Caco-2 (cell line): ENCODE data around the gene GINS2. TPM values are rescaled to one million over a fixed set of nuclear protein-coding genes. Genes with fewer than 3 reads are reported as not detected.
A peak's percentile ranks its signal among the peaks of the same experiment; 100 is the strongest.

ENCODE experiments used
- BruUV-seq: library from RNA; stranded (reverse); fragments of 400-500 nt; replicated peaks from 2 replicates; lab custom pipeline; 2021; lab: Mats Ljungman, UMichigan
- CTCF ChIA-PET: fragments of 300-600 bp; sonication (Branson Sonifier 250); formaldehyde crosslinking; loops from one replicate; lab custom pipeline; 2022; ENCODE audit warnings: antibody characterized with exemption; lab: Charles Lee
- POLR2A ChIA-PET: fragments of 300-600 bp; sonication (Branson Sonifier 250); formaldehyde crosslinking; loops from one replicate; lab custom pipeline; 2022; ENCODE audit warnings: antibody characterized with exemption; lab: Charles Lee
- DNase-seq, 2 experiments: peaks; one replicate each; pipeline versions ENCODE4 v3.0.0 to v3.0.0-alpha.2; 2020 to 2022
- H3K27me3 ChIP-seq: replicated peaks from 2 replicates; pipeline ENCODE4 v1.6.0; 2011; ENCODE audit warnings: low read length; ENCODE audit not compliant: control insufficient read depth, insufficient read depth
- H3K36me3 ChIP-seq: 2 replicates; pipeline ENCODE4 v1.5.1; 2011; ENCODE audit warnings: low read length; ENCODE audit not compliant: control insufficient read depth, insufficient read depth
- H3K4me1 ChIP-seq: fragments of 250-450 bp; sonication (Bioruptor Pico); 2 replicates; pipeline ENCODE4 v1.5.1; 2020; ENCODE audit warnings: mild to moderate bottlenecking
- H3K4me3 ChIP-seq: 2 replicates; pipeline ENCODE4 v1.5.1; 2011; ENCODE audit warnings: low read depth, mild to moderate bottlenecking, control low read depth, low read length
- H3K9me3 ChIP-seq: fragments of 250-450 bp; sonication (Bioruptor Pico); 2 replicates; pipeline ENCODE4 v1.5.1; 2020; ENCODE audit warnings: mild to moderate bottlenecking, moderate library complexity
- H3K27ac Mint-ChIP-seq: one replicate; pipeline ENCODE4 v1.8.0; 2022; ENCODE audit warnings: mixed read lengths; ENCODE audit not compliant: unreplicated experiment
- H3K27me3 Mint-ChIP-seq: one replicate; pipeline ENCODE4 v1.8.0; 2022; ENCODE audit warnings: mixed read lengths; ENCODE audit not compliant: insufficient read depth, unreplicated experiment
- H3K36me3 Mint-ChIP-seq: one replicate; pipeline ENCODE4 v1.8.0; 2022; ENCODE audit warnings: mild to moderate bottlenecking, mixed read lengths; ENCODE audit not compliant: insufficient read depth, unreplicated experiment
- H3K4me1 Mint-ChIP-seq: one replicate; pipeline ENCODE4 v1.8.0; 2022; ENCODE audit warnings: low read depth, mixed read lengths; ENCODE audit not compliant: unreplicated experiment
- H3K4me3 Mint-ChIP-seq: one replicate; pipeline ENCODE4 v1.8.0; 2022; ENCODE audit warnings: mild to moderate bottlenecking, moderate library complexity, mixed read lengths; ENCODE audit not compliant: unreplicated experiment
- H3K9me3 Mint-ChIP-seq: one replicate; pipeline ENCODE4 v1.8.0; 2022; ENCODE audit warnings: mixed read lengths; ENCODE audit not compliant: unreplicated experiment
- intact Hi-C: fragments of 100-400 bp; cut with micrococcal nuclease; formaldehyde crosslinking; loops from one replicate; pipeline ENCODE4 v1.10.0; 2022; ENCODE audit not compliant: unreplicated experiment
- total RNA-seq: library from RNA; stranded (reverse); gene quantifications from 2 replicates; pipeline ENCODE4 v1.2.3, GENCODE V29; 2022
- TF ChIP-seq, protein P1 (sequence below), 2 experiments: fragments of 200-600 bp in 1 of 2; IDR thresholded peaks; 1 replicate in 1 of 2; 2 replicates in 1 of 2; pipeline versions ENCODE4 v1.5.1 to v1.8.0; 2011 to 2022; ENCODE audit warnings: antibody characterized with exemption in 1 of 2, control low read depth in 1 of 2, inconsistent platforms in 1 of 2, low read depth in 1 of 2, low read length in 1 of 2, mild to moderate bottlenecking in 1 of 2, moderate library complexity in 1 of 2; ENCODE audit not compliant: insufficient read depth in 1 of 2, severe bottlenecking in 1 of 2, unreplicated experiment in 1 of 2

GINS2 gene
- total RNA-seq, 1 experiment from 2014 or later: 62.9 TPM

DNA sequence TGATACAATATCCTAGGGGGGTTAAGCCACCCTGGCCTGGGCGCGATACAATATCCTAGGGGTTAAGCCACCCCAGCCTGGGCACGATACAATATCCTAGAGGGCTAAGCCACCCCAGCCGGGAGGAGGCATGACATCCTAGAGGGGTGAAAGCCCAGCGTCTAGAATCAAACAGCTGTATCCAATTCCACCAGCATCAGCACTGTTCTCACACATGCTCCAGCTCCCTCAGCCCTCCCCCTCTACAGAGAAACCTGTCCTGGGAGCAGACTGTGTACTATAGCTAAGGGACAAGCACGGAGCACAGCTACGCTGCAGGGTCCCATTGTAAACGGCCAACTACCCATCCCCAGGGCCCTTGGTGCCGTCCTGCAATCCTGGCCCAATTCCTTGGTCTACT is 6.2 kb downstream of the GINS2 start:
- no peaks in the 10 kb centered on the region for H3K27me3 ChIP-seq
- Mint-ChIP-seq H3K36me3 (peaks cover 81% of the 10 kb centered on the region), H3K4me1 (peaks cover 30% of the 10 kb centered on the region), H3K27ac (no peak overlapping the region), H3K27me3 (no peaks in the 10 kb centered on the region), H3K4me3 (no peak overlapping the region), H3K9me3 (no peaks in the 10 kb centered on the region)
- peaks cover 8% of the 10 kb centered on the region for H3K36me3 ChIP-seq
- H3K4me1 ChIP-seq: peaks cover 22% of the 10 kb centered on the region
- TF ChIP-seq, protein P1, sequence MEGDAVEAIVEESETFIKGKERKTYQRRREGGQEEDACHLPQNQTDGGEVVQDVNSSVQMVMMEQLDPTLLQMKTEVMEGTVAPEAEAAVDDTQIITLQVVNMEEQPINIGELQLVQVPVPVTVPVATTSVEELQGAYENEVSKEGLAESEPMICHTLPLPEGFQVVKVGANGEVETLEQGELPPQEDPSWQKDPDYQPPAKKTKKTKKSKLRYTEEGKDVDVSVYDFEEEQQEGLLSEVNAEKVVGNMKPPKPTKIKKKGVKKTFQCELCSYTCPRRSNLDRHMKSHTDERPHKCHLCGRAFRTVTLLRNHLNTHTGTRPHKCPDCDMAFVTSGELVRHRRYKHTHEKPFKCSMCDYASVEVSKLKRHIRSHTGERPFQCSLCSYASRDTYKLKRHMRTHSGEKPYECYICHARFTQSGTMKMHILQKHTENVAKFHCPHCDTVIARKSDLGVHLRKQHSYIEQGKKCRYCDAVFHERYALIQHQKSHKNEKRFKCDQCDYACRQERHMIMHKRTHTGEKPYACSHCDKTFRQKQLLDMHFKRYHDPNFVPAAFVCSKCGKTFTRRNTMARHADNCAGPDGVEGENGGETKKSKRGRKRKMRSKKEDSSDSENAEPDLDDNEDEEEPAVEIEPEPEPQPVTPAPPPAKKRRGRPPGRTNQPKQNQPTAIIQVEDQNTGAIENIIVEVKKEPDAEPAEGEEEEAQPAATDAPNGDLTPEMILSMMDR (IDR thresholded peaks at IDR 0.05; ENCODE audit: insufficient read depth in 1 of 2, low read depth in 1 of 2, low read length in 1 of 2, severe bottlenecking in 1 of 2, unreplicated experiment in 1 of 2): no peak
- H3K9me3 ChIP-seq: no peaks in the 10 kb centered on the region
- no TSS peak for BruUV-seq
- no peak overlapping the region for H3K4me3 ChIP-seq
- DNase-seq: no peak
- CTCF ChIA-PET: interaction anchor here (0.7 kb wide), 1 partner anchor 35 kb away, joined by 3 read pairs; no protein-coding TSS in a partner anchor
- POLR2A ChIA-PET: no interaction called here
- intact Hi-C loops: no loop called here

DNA sequence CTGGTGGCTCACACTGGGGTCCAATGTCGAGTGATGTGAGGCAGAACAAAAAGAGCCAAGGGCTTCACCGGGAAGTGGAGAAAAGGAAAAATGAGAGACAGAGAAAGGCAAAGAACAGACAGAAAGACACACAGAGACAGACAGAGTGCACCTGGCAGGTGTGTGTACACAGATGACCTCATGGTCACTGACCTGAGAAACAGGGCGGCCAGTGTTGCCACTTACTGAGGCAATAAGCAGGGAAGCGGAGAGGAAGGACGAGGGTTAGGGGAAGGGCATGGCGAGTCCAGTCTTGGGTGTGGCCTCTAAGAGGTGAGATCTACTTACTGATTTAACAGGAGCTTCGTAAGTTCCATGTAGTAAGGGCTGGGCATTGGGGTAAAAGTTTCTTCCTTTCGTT is 7.5 kb downstream of the GINS2 start:
- Mint-ChIP-seq H3K27me3 (no peaks in the 10 kb centered on the region), H3K36me3 (peaks cover 79% of the 10 kb centered on the region), H3K27ac (peak overlapping the region; percentile 34), H3K4me3 (no peak overlapping the region), H3K4me1 (peaks cover 30% of the 10 kb centered on the region), H3K9me3 (no peaks in the 10 kb centered on the region)
- intact Hi-C loops: no loop called here
- no peaks in the 10 kb centered on the region for H3K27me3 ChIP-seq
- H3K4me3 ChIP-seq: no peak overlapping the region
- peaks cover 11% of the 10 kb centered on the region for H3K36me3 ChIP-seq
- CTCF ChIA-PET: no interaction called here
- peaks cover 11% of the 10 kb centered on the region for H3K4me1 ChIP-seq
- H3K9me3 ChIP-seq: no peaks in the 10 kb centered on the region
- TF ChIP-seq, protein P1 (IDR thresholded peaks at IDR 0.05; ENCODE audit: insufficient read depth in 1 of 2, low read depth in 1 of 2, low read length in 1 of 2, severe bottlenecking in 1 of 2, unreplicated experiment in 1 of 2): no peak
- no TSS peak for BruUV-seq
- no peak for DNase-seq
- POLR2A ChIA-PET: interaction anchor here (0.7 kb wide), 1 partner anchor 68 kb away, joined by 6 read pairs; the partner anchor contains the start of gene GSE1

DNA sequence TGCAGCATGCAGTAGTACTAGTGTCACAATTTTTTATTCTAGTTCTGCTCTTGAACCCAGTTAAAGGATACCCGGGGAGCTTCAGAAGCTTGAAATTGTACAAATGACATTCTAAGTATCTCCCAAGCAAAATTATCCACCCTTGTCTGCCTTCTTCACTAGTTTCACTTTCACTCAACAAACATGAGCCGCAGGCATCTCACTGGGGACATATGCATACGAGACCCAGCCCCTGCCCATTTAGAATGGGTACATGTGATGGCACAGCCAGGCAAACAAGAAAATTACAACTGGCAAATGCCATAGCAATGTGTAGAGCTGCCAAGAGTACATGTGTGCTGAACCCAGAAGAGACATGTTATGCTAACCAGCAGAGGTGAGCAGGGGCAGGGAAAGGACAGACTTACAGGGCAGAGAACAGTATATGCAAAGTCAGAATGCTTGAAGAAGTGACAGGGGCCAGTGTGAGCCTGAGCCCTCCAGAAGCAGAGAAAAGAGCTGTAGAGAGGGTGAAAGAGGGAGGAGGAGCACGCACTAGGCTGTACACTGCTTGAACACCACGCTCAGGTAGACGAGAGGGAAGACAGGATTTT is 8.3 kb downstream of the GINS2 start:
- Histone ChIP-seq H3K36me3 (peaks cover 11% of the 10 kb centered on the region), H3K4me3 (no peak overlapping the region), H3K9me3 (no peaks in the 10 kb centered on the region), H3K27me3 (no peaks in the 10 kb centered on the region), H3K4me1 (peaks cover 11% of the 10 kb centered on the region)
- no TSS peak for BruUV-seq
- intact Hi-C loops: no loop called here
- ChIA-PET CTCF (no interaction called here), POLR2A (no interaction called here)
- peaks cover 80% of the 10 kb centered on the region for H3K36me3 Mint-ChIP-seq
- H3K4me3 Mint-ChIP-seq: no peak overlapping the region
- H3K27ac Mint-ChIP-seq: peak overlapping the region; percentile 34
- H3K27me3 Mint-ChIP-seq: no peaks in the 10 kb centered on the region
- H3K4me1 Mint-ChIP-seq: peaks cover 30% of the 10 kb centered on the region
- no peak for DNase-seq
- TF ChIP-seq, protein P1 (IDR thresholded peaks at IDR 0.05; ENCODE audit: insufficient read depth in 1 of 2, low read depth in 1 of 2, low read length in 1 of 2, severe bottlenecking in 1 of 2, unreplicated experiment in 1 of 2): no peak
- H3K9me3 Mint-ChIP-seq: no peaks in the 10 kb centered on the region
